Measurements from ENCODE around the gene CDK19.

DNA sequence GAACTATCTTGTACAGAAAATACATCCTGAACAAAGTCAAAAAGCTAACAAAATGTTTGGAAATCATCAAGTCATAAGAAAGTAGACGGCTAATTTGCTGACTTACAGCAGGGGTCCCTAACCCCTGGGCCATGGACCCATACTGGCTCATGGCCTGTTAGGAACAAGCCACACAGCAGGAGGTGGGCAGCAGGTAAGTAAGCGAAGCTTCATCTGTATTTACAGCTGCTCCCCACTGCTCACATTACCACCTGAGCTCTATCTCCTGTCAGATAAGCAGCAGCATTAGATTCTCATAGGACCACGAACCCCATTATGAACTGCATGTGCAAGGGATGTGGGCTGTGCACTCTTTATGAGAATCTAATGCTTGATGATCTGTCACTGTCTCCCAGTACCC lies 115.5 kb downstream of the CDK19 start:
- TF ChIP-seq POLR2AphosphoS5 (IDR thresholded peaks at IDR 0.05; ENCODE audit: borderline replicate concordance, low read depth, low read length) (no peak), EZH2 (IDR thresholded peaks at IDR 0.05) (no peak), FOXP2 (optimal IDR thresholded peaks at IDR 0.05; ENCODE audit: control extremely low read depth, extremely low read length, insufficient read depth) (no peak)

All from SK-N-MC (cell line).